PC-9 (cell line): ENCODE measurements around the gene USP21. TPM values are rescaled to one million over a fixed set of nuclear protein-coding genes. Genes with fewer than 3 reads are reported as not detected.

Source experiments
- BruUV-seq: library from RNA; stranded (reverse); fragments of 400-500 nt; replicated peaks from 2 replicates; lab custom pipeline; 2021; lab: Mats Ljungman, UMichigan
- CTCF ChIA-PET: fragments of 300-600 bp; sonication (Branson Sonifier 250); formaldehyde crosslinking; loops from one replicate; lab custom pipeline; 2022; ENCODE audit warnings: antibody characterized with exemption; lab: Charles Lee
- POLR2A ChIA-PET: fragments of 300-600 bp; sonication (Branson Sonifier 250); formaldehyde crosslinking; loops from one replicate; lab custom pipeline; 2022; ENCODE audit warnings: antibody characterized with exemption; ENCODE audit not compliant: unreplicated experiment; lab: Charles Lee
- DNase-seq, 2 experiments: peaks; one replicate each; pipeline versions ENCODE4 v3.0.0 to v3.0.0-alpha.2; 2015 to 2022; ENCODE audit warnings: mixed read lengths in 1 of 2
- H2AFZ ChIP-seq: fragments of 200-600 bp; sonication (generic); 2 replicates; pipeline ENCODE4 v1.8.1; 2017; ENCODE audit warnings: antibody characterized with exemption
- H3F3A ChIP-seq: fragments of 200-600 bp; sonication (generic); 2 replicates; pipeline ENCODE4 v1.8.1; 2017; ENCODE audit warnings: antibody characterized with exemption, mild to moderate bottlenecking, low read depth; ENCODE audit not compliant: insufficient read depth
- H3K27ac ChIP-seq: fragments of 200-600 bp; sonication (generic); 2 replicates; pipeline ENCODE4 v1.6.1; 2016; ENCODE audit warnings: mixed run types
- H3K27me3 ChIP-seq: fragments of 200-600 bp; sonication (generic); 2 replicates; pipeline ENCODE4 v1.6.1; 2016; ENCODE audit warnings: low read depth, mixed run types; ENCODE audit not compliant: insufficient read depth
- H3K36me3 ChIP-seq: fragments of 200-600 bp; sonication (generic); 2 replicates; pipeline ENCODE4 v1.6.1; 2016; ENCODE audit warnings: low read depth, mixed run types
- H3K4me1 ChIP-seq: fragments of 200-600 bp; sonication (generic); replicated peaks from 2 replicates; pipeline ENCODE4 v1.6.1; 2016; ENCODE audit warnings: mixed run types; ENCODE audit not compliant: insufficient read depth
- H3K4me2 ChIP-seq: fragments of 200-600 bp; sonication (generic); 2 replicates; pipeline ENCODE4 v1.6.1; 2017; ENCODE audit warnings: mixed run types
- H3K4me3 ChIP-seq: fragments of 200-600 bp; sonication (generic); 2 replicates; pipeline ENCODE4 v1.6.1; 2016; ENCODE audit warnings: mixed run types
- H3K79me2 ChIP-seq: fragments of 200-600 bp; sonication (generic); 2 replicates; pipeline ENCODE4 v1.6.1; 2017; ENCODE audit warnings: low read depth, mixed run types
- H3K9me2 ChIP-seq: fragments of 200-600 bp; sonication (generic); 2 replicates; pipeline ENCODE4 v1.8.1; 2017; ENCODE audit warnings: mild to moderate bottlenecking; ENCODE audit not compliant: insufficient read depth
- H3K9me3 ChIP-seq: fragments of 200-600 bp; sonication (generic); 2 replicates; pipeline ENCODE4 v1.8.1; 2016; ENCODE audit warnings: low read depth; ENCODE audit not compliant: insufficient read depth
- H4K20me1 ChIP-seq: fragments of 200-600 bp; sonication (generic); 2 replicates; pipeline ENCODE4 v1.8.1; 2017; ENCODE audit not compliant: insufficient read depth
- EZH2 ChIP-seq: fragments of 200-600 bp; sonication (generic); IDR thresholded peaks from 2 replicates; pipeline ENCODE4 v1.8.0; 2017; ENCODE audit warnings: antibody characterized with exemption, low read depth
- intact Hi-C: fragments of 100-400 bp; cut with micrococcal nuclease; formaldehyde crosslinking; loops from one replicate; pipeline ENCODE4 v1.10.0; 2022; ENCODE audit not compliant: unreplicated experiment
- total RNA-seq: library from RNA; stranded (reverse); gene quantifications from 2 replicates; pipeline ENCODE4 v1.2.3, GENCODE V29; 2021
- TF ChIP-seq, protein P1 (sequence below): fragments of 200-600 bp; sonication (generic); conservative IDR thresholded peaks from 2 replicates; pipeline ENCODE4 v1.6.1; 2017; ENCODE audit warnings: mixed run types, antibody characterized with exemption, mild to moderate bottlenecking, moderate library complexity

The USP21 gene
- total RNA-seq, 1 experiment from 2014 or later, result 34.8 TPM

DNA sequence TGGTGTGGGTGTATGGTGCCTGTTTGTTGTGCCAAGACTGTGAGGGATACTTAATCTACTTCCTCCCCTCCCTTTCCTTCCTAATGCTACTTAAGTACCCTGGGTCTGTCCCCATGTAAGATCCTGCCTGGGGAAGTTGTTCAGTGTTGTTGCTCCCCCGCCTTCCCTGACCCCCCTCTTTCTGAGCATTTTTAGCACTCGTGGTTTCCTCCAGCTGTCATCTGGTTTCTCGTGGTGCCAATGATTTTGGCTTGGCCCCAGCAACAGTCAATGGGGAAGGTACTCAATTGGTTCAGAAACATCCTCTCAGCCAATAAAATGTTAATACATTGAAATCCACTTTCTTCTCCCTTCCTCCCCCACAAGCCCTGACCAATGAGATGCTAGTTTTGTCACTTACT, 26.0 kb downstream of the USP21 start:
- no peak for TF ChIP-seq EZH2
- TF ChIP-seq, protein P1, sequence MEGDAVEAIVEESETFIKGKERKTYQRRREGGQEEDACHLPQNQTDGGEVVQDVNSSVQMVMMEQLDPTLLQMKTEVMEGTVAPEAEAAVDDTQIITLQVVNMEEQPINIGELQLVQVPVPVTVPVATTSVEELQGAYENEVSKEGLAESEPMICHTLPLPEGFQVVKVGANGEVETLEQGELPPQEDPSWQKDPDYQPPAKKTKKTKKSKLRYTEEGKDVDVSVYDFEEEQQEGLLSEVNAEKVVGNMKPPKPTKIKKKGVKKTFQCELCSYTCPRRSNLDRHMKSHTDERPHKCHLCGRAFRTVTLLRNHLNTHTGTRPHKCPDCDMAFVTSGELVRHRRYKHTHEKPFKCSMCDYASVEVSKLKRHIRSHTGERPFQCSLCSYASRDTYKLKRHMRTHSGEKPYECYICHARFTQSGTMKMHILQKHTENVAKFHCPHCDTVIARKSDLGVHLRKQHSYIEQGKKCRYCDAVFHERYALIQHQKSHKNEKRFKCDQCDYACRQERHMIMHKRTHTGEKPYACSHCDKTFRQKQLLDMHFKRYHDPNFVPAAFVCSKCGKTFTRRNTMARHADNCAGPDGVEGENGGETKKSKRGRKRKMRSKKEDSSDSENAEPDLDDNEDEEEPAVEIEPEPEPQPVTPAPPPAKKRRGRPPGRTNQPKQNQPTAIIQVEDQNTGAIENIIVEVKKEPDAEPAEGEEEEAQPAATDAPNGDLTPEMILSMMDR, result no peak

DNA sequence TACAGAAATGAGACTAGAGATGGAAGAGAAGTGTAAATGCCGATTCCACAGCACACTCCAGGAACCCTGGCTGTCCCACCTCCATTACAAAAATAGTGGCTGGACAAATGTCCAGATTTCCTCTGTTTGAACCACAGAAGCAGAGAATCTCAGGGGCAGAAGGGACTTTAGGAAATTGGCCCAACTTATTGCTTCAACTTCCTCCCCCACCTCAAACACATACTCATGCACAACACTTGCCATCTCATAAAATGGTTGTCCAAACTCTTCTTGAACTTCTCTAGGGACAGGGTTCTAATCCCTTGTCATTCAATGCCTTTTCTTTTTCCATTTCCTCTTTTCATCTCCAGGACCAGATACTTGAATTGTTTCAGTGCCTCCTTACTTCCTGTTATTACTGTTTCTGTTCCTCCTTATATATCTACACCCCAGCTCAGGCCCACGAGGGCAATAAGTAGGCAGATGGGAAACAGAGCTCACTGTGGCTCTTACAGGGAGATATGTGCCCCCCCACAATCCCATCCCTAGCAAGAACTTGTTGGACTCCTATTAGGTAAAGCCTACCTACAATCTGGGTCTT, 26.5 kb downstream of the USP21 start:
- Histone ChIP-seq H3K27me3 (no peaks in the 10 kb centered on the region), H3K4me3 (no peak overlapping the region), H3K9me2 (no peaks in the 10 kb centered on the region), H3K4me1 (peaks cover 9% of the 10 kb centered on the region), H3K27ac (no peak overlapping the region), H4K20me1 (no peaks in the 10 kb centered on the region), H3K4me2 (no peak overlapping the region), H2AFZ (no peak overlapping the region), H3K36me3 (no peaks in the 10 kb centered on the region), H3K9me3 (no peaks in the 10 kb centered on the region), H3K79me2 (no peaks in the 10 kb centered on the region), H3F3A (no peaks in the 10 kb centered on the region; the same call in 1 of the 2 replicates)
- POLR2A ChIA-PET, result no interaction called here
- CTCF ChIA-PET, result no interaction called here
- intact Hi-C loops, result no loop called here
- TF ChIP-seq, protein P1, result no peak
- DNase-seq, result no peak
- BruUV-seq, result no TSS peak

More for the DNA sequence above, 26.0 kb downstream of the USP21 start:
- H4K20me1 ChIP-seq, result no peaks in the 10 kb centered on the region
- no peaks in the 10 kb centered on the region for H3K79me2 ChIP-seq
- DNase-seq, result no peak
- peaks cover 3% of the 10 kb centered on the region; the same call in 1 of the 2 replicates for H3F3A ChIP-seq
- H3K4me1 ChIP-seq, result peaks cover 9% of the 10 kb centered on the region
- ChIA-PET POLR2A (no interaction called here), CTCF (no interaction called here)
- no TSS peak for BruUV-seq
- H3K36me3 ChIP-seq, result no peaks in the 10 kb centered on the region
- no peak overlapping the region for H3K4me2 ChIP-seq
- no peaks in the 10 kb centered on the region for H3K9me3 ChIP-seq
- no peaks in the 10 kb centered on the region for H3K27me3 ChIP-seq
- intact Hi-C loops, result no loop called here
- H3K9me2 ChIP-seq, result no peaks in the 10 kb centered on the region
- H3K27ac ChIP-seq, result no peak overlapping the region
- no peak overlapping the region for H3K4me3 ChIP-seq
- no peak overlapping the region for H2AFZ ChIP-seq

DNA sequence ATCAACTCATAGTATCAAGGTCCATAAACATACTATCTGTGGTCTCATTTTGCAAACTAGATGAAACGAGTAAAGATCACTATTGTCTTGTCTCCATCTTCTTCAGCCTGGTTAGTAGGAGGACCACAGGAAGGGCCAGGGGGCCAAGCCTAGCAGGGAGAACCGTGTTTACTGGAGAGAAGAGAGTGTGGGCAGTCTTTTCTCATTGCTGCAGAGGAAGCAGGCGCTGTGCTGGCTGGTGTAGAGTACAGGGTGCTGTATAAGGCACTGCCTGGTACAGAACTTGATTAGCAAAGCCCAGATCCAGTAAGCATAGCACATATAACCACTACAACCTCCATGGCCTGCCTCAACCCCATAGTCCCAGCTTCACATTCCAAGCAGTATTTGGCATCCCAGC, 28.0 kb downstream of the USP21 start:
- ChIA-PET CTCF (interaction anchor here (0.5 kb wide), 1 partner anchor 195 kb away, joined by 6 read pairs; no protein-coding TSS in a partner anchor), POLR2A (no interaction called here)
- H3K79me2 ChIP-seq, result no peaks in the 10 kb centered on the region
- peaks cover 5% of the 10 kb centered on the region for H3K4me1 ChIP-seq
- no peaks in the 10 kb centered on the region for H3K9me2 ChIP-seq
- H3K9me3 ChIP-seq, result no peaks in the 10 kb centered on the region
- BruUV-seq, result no TSS peak
- DNase-seq, result no peak
- H3K36me3 ChIP-seq, result no peaks in the 10 kb centered on the region
- no peak overlapping the region for H3K4me3 ChIP-seq
- no peak for TF ChIP-seq EZH2
- TF ChIP-seq, protein P1, result no peak
- H3K4me2 ChIP-seq, result no peak overlapping the region
- H3K27ac ChIP-seq, result no peak overlapping the region
- no peaks in the 10 kb centered on the region for H3K27me3 ChIP-seq
- H4K20me1 ChIP-seq, result no peaks in the 10 kb centered on the region
- no peaks in the 10 kb centered on the region; the same call in 1 of the 2 replicates for H3F3A ChIP-seq
- H2AFZ ChIP-seq, result no peak overlapping the region
- intact Hi-C loops, result no loop called here
